ENCODE results near the gene CLCA1. TPM values are rescaled to one million over a fixed set of nuclear protein-coding genes. Genes with fewer than 3 reads are reported as not detected.

CLCA1 gene
- polyA plus RNA-seq, 2 of the 4 experiments (the other 2 are of a cell fraction), result not detected

DNA sequence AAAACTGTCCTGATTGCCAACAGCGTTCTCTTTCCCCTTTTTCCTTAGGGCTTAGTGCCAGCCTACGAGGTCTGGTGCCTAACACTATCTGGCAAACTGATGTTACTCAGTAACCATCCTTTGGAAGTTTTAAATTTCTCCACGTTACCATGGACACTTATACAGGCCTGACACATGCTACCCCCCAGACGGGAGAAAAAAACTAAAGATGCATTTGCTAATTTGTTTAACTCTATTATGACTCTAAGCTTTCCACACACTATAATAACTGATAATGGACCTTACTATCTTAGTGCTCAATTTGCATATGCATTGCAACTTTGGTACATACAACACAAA lies 36.8 kb downstream of the CLCA1 start:
- Histone ChIP-seq H3K9me3 (no peaks in the 10 kb centered on the region), H3K4me3 (no peak overlapping the region), H3K4me2 (no peak overlapping the region), H3K4me1 (no peaks in the 10 kb centered on the region), H3K27ac (no peak overlapping the region)
- WGBS (ENCODE audit: missing lambda C conversion rate), result 32% methylated on average over 4 of the region's 4 CpGs
- POLR2A ChIA-PET, result no interaction called here
- TF ChIP-seq, protein P1, sequence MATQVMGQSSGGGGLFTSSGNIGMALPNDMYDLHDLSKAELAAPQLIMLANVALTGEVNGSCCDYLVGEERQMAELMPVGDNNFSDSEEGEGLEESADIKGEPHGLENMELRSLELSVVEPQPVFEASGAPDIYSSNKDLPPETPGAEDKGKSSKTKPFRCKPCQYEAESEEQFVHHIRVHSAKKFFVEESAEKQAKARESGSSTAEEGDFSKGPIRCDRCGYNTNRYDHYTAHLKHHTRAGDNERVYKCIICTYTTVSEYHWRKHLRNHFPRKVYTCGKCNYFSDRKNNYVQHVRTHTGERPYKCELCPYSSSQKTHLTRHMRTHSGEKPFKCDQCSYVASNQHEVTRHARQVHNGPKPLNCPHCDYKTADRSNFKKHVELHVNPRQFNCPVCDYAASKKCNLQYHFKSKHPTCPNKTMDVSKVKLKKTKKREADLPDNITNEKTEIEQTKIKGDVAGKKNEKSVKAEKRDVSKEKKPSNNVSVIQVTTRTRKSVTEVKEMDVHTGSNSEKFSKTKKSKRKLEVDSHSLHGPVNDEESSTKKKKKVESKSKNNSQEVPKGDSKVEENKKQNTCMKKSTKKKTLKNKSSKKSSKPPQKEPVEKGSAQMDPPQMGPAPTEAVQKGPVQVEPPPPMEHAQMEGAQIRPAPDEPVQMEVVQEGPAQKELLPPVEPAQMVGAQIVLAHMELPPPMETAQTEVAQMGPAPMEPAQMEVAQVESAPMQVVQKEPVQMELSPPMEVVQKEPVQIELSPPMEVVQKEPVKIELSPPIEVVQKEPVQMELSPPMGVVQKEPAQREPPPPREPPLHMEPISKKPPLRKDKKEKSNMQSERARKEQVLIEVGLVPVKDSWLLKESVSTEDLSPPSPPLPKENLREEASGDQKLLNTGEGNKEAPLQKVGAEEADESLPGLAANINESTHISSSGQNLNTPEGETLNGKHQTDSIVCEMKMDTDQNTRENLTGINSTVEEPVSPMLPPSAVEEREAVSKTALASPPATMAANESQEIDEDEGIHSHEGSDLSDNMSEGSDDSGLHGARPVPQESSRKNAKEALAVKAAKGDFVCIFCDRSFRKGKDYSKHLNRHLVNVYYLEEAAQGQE (IDR thresholded peaks at IDR 0.05), result no peak
- no peak for TF ChIP-seq EHF (CRISPR knock-in tag; IDR thresholded peaks at IDR 0.05)
- TF ChIP-seq HOXB5 (CRISPR knock-in tag; IDR thresholded peaks at IDR 0.05), result no peak
- TF ChIP-seq, protein P2, sequence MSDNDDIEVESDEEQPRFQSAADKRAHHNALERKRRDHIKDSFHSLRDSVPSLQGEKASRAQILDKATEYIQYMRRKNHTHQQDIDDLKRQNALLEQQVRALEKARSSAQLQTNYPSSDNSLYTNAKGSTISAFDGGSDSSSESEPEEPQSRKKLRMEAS (IDR thresholded peaks at IDR 0.05), result no peak
- no peak for TF ChIP-seq RARB (CRISPR knock-in tag; IDR thresholded peaks at IDR 0.05)
- TF ChIP-seq NR3C1 (IDR thresholded peaks at IDR 0.05), result no peak
- TF ChIP-seq, protein P3, sequence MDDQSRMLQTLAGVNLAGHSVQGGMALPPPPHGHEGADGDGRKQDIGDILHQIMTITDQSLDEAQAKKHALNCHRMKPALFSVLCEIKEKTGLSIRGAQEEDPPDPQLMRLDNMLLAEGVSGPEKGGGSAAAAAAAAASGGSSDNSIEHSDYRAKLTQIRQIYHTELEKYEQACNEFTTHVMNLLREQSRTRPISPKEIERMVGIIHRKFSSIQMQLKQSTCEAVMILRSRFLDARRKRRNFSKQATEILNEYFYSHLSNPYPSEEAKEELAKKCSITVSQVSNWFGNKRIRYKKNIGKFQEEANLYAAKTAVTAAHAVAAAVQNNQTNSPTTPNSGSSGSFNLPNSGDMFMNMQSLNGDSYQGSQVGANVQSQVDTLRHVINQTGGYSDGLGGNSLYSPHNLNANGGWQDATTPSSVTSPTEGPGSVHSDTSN (IDR thresholded peaks at IDR 0.05), result no peak
- TF ChIP-seq, protein P4, sequence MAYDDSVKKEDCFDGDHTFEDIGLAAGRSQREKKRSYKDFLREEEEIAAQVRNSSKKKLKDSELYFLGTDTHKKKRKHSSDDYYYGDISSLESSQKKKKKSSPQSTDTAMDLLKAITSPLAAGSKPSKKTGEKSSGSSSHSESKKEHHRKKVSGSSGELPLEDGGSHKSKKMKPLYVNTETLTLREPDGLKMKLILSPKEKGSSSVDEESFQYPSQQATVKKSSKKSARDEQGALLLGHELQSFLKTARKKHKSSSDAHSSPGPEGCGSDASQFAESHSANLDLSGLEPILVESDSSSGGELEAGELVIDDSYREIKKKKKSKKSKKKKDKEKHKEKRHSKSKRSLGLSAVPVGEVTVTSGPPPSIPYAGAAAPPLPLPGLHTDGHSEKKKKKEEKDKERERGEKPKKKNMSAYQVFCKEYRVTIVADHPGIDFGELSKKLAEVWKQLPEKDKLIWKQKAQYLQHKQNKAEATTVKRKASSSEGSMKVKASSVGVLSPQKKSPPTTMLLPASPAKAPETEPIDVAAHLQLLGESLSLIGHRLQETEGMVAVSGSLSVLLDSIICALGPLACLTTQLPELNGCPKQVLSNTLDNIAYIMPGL (CRISPR knock-in tag; IDR thresholded peaks at IDR 0.05; ENCODE audit: borderline replicate concordance), result no peak
- FAIRE-seq, result no peak
- DNase-seq (ENCODE audit: low read depth in 1 of 2, low spot score in 1 of 2), result no peak
- CTCF ChIA-PET, result interaction anchor here (0.7 to 1.7 kb wide), 2 partner anchors 32 to 121 kb away, joined by 3 to 7 read pairs; no protein-coding TSS in a partner anchor
- no peak for ATAC-seq

DNA sequence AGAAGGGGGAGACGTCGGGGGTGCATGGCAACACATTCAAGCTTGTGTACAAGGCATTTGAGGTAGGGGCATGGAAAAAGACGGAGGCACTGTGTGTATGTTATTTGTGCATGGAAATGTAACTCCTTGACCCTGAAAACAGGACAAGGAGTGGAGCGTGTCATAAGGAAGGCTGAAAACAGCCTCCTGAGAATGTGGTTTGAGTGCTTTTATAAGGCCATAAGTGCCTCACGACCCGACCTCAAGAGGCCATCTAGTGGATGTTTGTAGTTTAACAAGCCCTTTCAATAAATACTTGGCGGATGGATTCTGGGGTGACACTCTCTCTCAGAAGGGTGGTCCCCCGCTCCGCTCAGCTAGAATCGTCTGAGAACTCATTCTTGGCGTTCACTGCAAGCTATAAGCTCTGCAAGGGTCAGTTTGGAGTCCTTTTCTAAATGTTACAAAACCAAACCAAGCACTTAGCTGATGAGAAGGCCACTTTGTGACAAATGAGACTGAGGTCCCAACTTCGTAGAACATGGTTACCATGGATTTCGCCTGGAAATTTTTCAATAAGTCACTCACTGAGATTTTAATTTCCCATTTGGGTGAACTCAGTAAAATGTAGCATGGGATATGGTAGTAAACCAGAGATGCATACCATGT lies 39.3 kb downstream of the CLCA1 start:
- 22% methylated on average over 13 of the region's 13 CpGs for WGBS (ENCODE audit: missing lambda C conversion rate)
- no peak for FAIRE-seq
- no peak overlapping the region for H3K4me3 ChIP-seq
- no peak overlapping the region for H3K27ac ChIP-seq
- POLR2A ChIA-PET, result no interaction called here
- CTCF ChIA-PET, result interaction anchor here (1.1 to 2.0 kb wide), 5 partner anchors 10 to 128 kb away, joined by 3 to 5 read pairs (median 4); no protein-coding TSS in a partner anchor
- no peaks in the 10 kb centered on the region for H3K9me3 ChIP-seq
- no peak overlapping the region for H3K4me2 ChIP-seq
- peak in 1 of 2 experiments; percentile 63; a peak in 4 of 6 replicates for ATAC-seq
- peak in 1 of 2 experiments; percentile 21 for DNase-seq (ENCODE audit: low read depth in 1 of 2, low spot score in 1 of 2)
- no peaks in the 10 kb centered on the region for H3K4me1 ChIP-seq
- no peak for TF ChIP-seq CHD2 (IDR thresholded peaks at IDR 0.05; ENCODE audit: low read length, partially characterized antibody)
- no peak for TF ChIP-seq ESRRA (IDR thresholded peaks at IDR 0.05; ENCODE audit: borderline replicate concordance, low read length)
- TF ChIP-seq, protein P5, sequence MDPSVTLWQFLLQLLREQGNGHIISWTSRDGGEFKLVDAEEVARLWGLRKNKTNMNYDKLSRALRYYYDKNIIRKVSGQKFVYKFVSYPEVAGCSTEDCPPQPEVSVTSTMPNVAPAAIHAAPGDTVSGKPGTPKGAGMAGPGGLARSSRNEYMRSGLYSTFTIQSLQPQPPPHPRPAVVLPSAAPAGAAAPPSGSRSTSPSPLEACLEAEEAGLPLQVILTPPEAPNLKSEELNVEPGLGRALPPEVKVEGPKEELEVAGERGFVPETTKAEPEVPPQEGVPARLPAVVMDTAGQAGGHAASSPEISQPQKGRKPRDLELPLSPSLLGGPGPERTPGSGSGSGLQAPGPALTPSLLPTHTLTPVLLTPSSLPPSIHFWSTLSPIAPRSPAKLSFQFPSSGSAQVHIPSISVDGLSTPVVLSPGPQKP (IDR thresholded peaks at IDR 0.05; ENCODE audit: low read depth, low read length), result no peak
- no peak for TF ChIP-seq EHMT2 (IDR thresholded peaks at IDR 0.05; ENCODE audit: low read depth)
- TF ChIP-seq, protein P4 (CRISPR knock-in tag; IDR thresholded peaks at IDR 0.05; ENCODE audit: borderline replicate concordance), result no peak
- TF ChIP-seq, protein P6, sequence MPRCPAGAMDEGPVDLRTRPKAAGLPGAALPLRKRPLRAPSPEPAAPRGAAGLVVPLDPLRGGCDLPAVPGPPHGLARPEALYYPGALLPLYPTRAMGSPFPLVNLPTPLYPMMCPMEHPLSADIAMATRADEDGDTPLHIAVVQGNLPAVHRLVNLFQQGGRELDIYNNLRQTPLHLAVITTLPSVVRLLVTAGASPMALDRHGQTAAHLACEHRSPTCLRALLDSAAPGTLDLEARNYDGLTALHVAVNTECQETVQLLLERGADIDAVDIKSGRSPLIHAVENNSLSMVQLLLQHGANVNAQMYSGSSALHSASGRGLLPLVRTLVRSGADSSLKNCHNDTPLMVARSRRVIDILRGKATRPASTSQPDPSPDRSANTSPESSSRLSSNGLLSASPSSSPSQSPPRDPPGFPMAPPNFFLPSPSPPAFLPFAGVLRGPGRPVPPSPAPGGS (IDR thresholded peaks at IDR 0.05), result no peak
- TF ChIP-seq RAD21 (conservative IDR thresholded peaks at IDR 0.05 in 1 of 2, IDR thresholded peaks at IDR 0.05 in 1 of 2), result peak in 1 of 2 experiments; percentile 15; a peak in 1 of 5 replicates
- TF ChIP-seq, protein P7, sequence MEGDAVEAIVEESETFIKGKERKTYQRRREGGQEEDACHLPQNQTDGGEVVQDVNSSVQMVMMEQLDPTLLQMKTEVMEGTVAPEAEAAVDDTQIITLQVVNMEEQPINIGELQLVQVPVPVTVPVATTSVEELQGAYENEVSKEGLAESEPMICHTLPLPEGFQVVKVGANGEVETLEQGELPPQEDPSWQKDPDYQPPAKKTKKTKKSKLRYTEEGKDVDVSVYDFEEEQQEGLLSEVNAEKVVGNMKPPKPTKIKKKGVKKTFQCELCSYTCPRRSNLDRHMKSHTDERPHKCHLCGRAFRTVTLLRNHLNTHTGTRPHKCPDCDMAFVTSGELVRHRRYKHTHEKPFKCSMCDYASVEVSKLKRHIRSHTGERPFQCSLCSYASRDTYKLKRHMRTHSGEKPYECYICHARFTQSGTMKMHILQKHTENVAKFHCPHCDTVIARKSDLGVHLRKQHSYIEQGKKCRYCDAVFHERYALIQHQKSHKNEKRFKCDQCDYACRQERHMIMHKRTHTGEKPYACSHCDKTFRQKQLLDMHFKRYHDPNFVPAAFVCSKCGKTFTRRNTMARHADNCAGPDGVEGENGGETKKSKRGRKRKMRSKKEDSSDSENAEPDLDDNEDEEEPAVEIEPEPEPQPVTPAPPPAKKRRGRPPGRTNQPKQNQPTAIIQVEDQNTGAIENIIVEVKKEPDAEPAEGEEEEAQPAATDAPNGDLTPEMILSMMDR (IDR thresholded peaks at IDR 0.05), result peak; percentile 29; the same call in 1 of the 3 replicates
- TF ChIP-seq HEYL (CRISPR knock-in tag; IDR thresholded peaks at IDR 0.05), result no peak
- no peak for TF ChIP-seq FOSB (CRISPR knock-in tag; IDR thresholded peaks at IDR 0.05)
- TF ChIP-seq ZFP36 (IDR thresholded peaks at IDR 0.05; ENCODE audit: borderline replicate concordance, partially characterized antibody), result no peak
- TF ChIP-seq PHF8 (IDR thresholded peaks at IDR 0.05; ENCODE audit: borderline replicate concordance, low read depth), result no peak
- TF ChIP-seq JUN (IDR thresholded peaks at IDR 0.05), result no peak

Data from A549 (cell line).